ENCODE results near the gene LY6G5C.

- TF ChIP-seq CTCF (IDR thresholded peaks at IDR 0.05) = no peak
- no peak for TF ChIP-seq POLR2A (IDR thresholded peaks at IDR 0.05)
- TF ChIP-seq POLR2AphosphoS5 (IDR thresholded peaks at IDR 0.05) = no peak
- TF ChIP-seq EP300 (IDR thresholded peaks at IDR 0.05) = no peak
These were observed 10.2 kb upstream of the LY6G5C start for GRCh38 chr6:31691078-31691463.

Data from sigmoid colon (tissue), 4 donors.